GM12892 (cell line): ENCODE measurements around the gene ANKRD23.
"Not testable (repeated sequence)": the region's sequence is repeated elsewhere in the genome, so short reads cannot be mapped to it uniquely, and the experiment has no call there.

Experiments used
- POLR2A ChIP-seq: IDR thresholded peaks from 2 replicates; pipeline ENCODE4 v1.6.1; 2011; ENCODE audit warnings: low read depth, low read length, control low read depth
- POLR2AphosphoS5 ChIP-seq: IDR thresholded peaks from 2 replicates; pipeline ENCODE4 v1.6.1; 2011; ENCODE audit warnings: low read depth, low read length, control low read depth
- TAF1 ChIP-seq: IDR thresholded peaks from 2 replicates; pipeline ENCODE4 v1.6.1; 2011; ENCODE audit warnings: low read depth, mild to moderate bottlenecking, control low read depth, low read length, borderline replicate concordance

DNA sequence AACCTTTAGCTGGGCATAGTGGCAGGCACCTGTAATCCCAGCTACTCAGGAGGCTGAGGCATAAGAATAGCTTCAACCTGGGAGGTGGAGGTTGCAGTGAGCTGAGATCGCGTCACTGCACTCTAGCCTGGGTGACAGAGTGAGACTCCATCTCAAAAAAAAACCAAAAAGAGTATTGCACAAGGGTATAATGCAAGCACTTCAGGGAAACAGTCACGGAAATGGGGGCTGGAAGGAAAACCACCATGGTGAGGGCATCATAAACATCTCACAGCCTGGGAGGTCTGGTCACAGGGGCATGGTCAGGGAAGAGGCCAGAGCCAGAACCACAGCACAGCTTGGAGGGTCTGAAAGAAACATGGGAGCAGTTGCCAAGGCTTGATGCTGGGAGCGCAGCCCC, 19.2 kb upstream of the ANKRD23 start:
- TF ChIP-seq TAF1, POLR2A, POLR2AphosphoS5: not testable (repeated sequence)
